Measurements from ENCODE around the gene MYOF.

Gene MYOF

GRCh38 chr10:93337309-93337721 lies 144.8 kb downstream of the MYOF start:
- no peak overlapping the region for H3K4me3 ChIP-seq (ENCODE audit: control insufficient read depth, low read depth, low read length)
- no peak for DNase-seq (ENCODE audit: low read depth)
- TF ChIP-seq, protein P1, sequence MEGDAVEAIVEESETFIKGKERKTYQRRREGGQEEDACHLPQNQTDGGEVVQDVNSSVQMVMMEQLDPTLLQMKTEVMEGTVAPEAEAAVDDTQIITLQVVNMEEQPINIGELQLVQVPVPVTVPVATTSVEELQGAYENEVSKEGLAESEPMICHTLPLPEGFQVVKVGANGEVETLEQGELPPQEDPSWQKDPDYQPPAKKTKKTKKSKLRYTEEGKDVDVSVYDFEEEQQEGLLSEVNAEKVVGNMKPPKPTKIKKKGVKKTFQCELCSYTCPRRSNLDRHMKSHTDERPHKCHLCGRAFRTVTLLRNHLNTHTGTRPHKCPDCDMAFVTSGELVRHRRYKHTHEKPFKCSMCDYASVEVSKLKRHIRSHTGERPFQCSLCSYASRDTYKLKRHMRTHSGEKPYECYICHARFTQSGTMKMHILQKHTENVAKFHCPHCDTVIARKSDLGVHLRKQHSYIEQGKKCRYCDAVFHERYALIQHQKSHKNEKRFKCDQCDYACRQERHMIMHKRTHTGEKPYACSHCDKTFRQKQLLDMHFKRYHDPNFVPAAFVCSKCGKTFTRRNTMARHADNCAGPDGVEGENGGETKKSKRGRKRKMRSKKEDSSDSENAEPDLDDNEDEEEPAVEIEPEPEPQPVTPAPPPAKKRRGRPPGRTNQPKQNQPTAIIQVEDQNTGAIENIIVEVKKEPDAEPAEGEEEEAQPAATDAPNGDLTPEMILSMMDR (conservative IDR thresholded peaks at IDR 0.05; ENCODE audit: control insufficient read depth, insufficient read depth, low read depth, low read length), result no peak

DNA sequence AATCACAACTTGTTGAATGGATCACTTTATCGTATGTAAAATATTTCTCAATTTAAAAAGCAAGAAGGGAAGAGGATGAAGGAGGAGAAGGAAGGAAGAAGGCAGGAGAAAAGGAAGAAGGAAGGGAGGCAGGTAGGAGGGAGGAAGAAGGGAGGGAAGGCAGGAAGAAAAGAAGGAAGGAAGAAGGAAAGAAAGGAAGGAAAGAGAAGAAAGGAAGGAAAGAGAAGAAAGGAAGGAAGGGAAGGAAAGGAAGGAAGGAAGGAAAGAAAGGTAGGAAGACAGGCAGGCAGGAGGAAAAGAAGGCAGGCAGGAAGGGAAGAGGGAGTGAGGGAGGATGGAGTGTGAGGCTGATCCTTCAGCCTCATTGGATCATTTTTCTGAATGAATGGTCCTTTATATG lies 145.5 kb downstream of the MYOF start:
- DNase-seq (ENCODE audit: low read depth), result no peak
- TF ChIP-seq, protein P1 (conservative IDR thresholded peaks at IDR 0.05; ENCODE audit: control insufficient read depth, insufficient read depth, low read depth, low read length), result no peak
- H3K4me3 ChIP-seq (ENCODE audit: control insufficient read depth, low read depth, low read length), result no peak overlapping the region

- H3K4me3 ChIP-seq (ENCODE audit: control insufficient read depth, low read depth, low read length), result no peak overlapping the region
- TF ChIP-seq, protein P1 (conservative IDR thresholded peaks at IDR 0.05; ENCODE audit: control insufficient read depth, insufficient read depth, low read depth, low read length), result no peak
- no peak for DNase-seq (ENCODE audit: low read depth)
Observed at GRCh38 chr10:93336110-93336509, 146.0 kb downstream of the MYOF start.

DNA sequence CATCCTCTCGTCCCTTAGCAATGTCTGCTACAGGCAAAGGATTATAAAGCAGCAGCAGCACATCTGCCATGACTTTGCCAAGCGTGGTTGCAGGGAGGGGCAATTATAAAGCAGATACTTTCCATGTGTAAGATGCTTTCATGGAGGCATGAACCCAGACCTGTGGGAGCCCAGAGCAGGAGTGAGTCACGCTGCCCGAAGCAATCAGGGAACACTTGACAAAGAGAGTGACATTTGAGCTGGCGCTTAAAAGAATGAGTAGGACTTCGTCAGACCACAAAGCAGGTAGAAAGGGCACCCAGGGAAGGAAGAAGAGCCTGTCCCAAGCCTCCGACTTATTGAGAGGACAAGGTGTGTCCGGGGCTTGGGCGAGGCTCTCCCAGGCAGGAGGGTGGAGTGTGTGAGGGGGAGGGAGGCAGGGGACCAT lies 147.2 kb downstream of the MYOF start:
- no peak overlapping the region for H3K4me3 ChIP-seq (ENCODE audit: control insufficient read depth, low read depth, low read length)
- TF ChIP-seq, protein P1 (conservative IDR thresholded peaks at IDR 0.05; ENCODE audit: control insufficient read depth, insufficient read depth, low read depth, low read length), result no peak
- no peak for DNase-seq (ENCODE audit: low read depth)

DNA sequence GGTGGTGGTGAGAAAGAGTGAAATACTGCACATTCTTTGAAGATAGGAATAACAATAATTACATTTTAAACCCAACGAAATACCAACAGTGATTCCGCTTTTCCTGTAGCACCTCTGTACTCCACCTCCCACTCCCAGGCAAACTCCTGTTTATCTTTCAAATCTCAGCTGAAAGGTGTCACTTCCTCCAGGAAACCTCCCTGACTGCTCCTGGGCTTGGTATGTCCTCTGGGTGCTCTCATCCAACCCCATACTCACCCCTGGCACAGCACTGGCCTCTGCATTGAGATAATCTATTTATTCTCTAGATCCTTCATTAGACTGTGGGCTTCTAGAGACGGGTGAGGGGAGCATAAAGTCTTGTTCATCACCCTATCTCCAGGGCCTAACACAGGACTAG lies 148.0 kb downstream of the MYOF start:
- H3K4me3 ChIP-seq (ENCODE audit: control insufficient read depth, low read depth, low read length), result no peak overlapping the region
- no peak for DNase-seq (ENCODE audit: low read depth)
- TF ChIP-seq, protein P1 (conservative IDR thresholded peaks at IDR 0.05; ENCODE audit: control insufficient read depth, insufficient read depth, low read depth, low read length), result no peak

- TF ChIP-seq, protein P1 (conservative IDR thresholded peaks at IDR 0.05; ENCODE audit: control insufficient read depth, insufficient read depth, low read depth, low read length), result no peak
- DNase-seq (ENCODE audit: low read depth), result no peak
- no peak overlapping the region for H3K4me3 ChIP-seq (ENCODE audit: control insufficient read depth, low read depth, low read length)
Observed at GRCh38 chr10:93333278-93333978, 148.7 kb downstream of the MYOF start.

Data from fibroblast of mammary gland (primary cell).